Mucosa of stomach (tissue), 1 donor: ENCODE measurements around the gene ZNF497.
"Not testable (repeated sequence)": the region's sequence is repeated elsewhere in the genome, so short reads cannot be mapped to it uniquely, and the experiment has no call there.

Experiments
- H3K27me3 ChIP-seq: one replicate; pipeline ENCODE4 v1.7.0; 2013; ENCODE audit warnings: mild to moderate bottlenecking, low read length; ENCODE audit not compliant: control insufficient read depth, insufficient read depth
- H3K36me3 ChIP-seq: one replicate; pipeline ENCODE4 v1.7.0; 2013; ENCODE audit warnings: low read length; ENCODE audit not compliant: control insufficient read depth, insufficient read depth
- H3K4me1 ChIP-seq: one replicate; pipeline ENCODE4 v1.7.0; 2013; ENCODE audit warnings: mild to moderate bottlenecking, low read length; ENCODE audit not compliant: control insufficient read depth, insufficient read depth
- H3K4me3 ChIP-seq: one replicate; pipeline ENCODE4 v1.7.0; 2013; ENCODE audit warnings: low read length
- H3K9ac ChIP-seq: one replicate; pipeline ENCODE4 v1.7.0; 2013; ENCODE audit warnings: mild to moderate bottlenecking, low read length, moderate library complexity
- H3K9me3 ChIP-seq: one replicate; pipeline ENCODE4 v1.7.0; 2013; ENCODE audit warnings: mild to moderate bottlenecking, low read length, moderate library complexity; ENCODE audit not compliant: control insufficient read depth
- donor health status: Pancreatic carcinoma.

ZNF497 gene

DNA sequence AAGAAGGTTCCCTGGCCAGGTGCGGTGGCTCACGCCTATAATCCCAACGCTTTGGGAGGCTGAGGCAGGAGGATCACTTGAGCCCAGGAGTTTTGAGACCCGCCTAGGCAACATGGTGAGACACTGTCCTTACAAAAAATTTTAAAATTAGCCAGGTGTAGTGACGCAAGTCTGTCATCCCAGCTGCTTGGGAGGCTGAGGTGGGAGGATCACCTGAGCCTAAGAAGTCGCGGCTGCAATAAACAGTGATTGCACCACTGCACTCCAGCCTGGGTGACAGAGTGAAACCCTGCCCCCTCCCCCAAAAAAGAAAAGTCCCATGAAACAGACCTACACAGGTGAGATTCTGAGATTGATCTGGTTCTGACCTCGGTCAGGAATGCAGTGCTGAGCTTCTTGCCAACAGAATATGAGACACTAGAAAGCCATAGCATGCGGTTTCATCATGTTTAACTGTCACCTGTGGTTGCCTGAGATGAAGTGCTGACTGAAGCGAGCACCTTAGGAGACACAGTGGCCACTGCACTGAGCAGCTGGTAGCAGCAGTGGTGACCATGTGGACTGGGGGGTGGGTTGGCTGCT lies 7.2 kb downstream of the ZNF497 start:
- no peaks in the 10 kb centered on the region for H3K36me3 ChIP-seq
- peaks cover 57% of the 10 kb centered on the region for H3K27me3 ChIP-seq
- H3K4me1 ChIP-seq = no peaks in the 10 kb centered on the region
- no peaks in the 10 kb centered on the region for H3K9me3 ChIP-seq
- no peak overlapping the region for H3K9ac ChIP-seq
- H3K4me3 ChIP-seq = no peak overlapping the region

- no peaks in the 10 kb centered on the region for H3K36me3 ChIP-seq
- H3K9ac ChIP-seq = no peak overlapping the region
- H3K9me3 ChIP-seq = no peaks in the 10 kb centered on the region
- no peaks in the 10 kb centered on the region for H3K4me1 ChIP-seq
- H3K27me3 ChIP-seq = peaks cover 64% of the 10 kb centered on the region
- H3K4me3 ChIP-seq = no peak overlapping the region
Measured at GRCh38 chr19:58354478-58355030, 8.0 kb downstream of the ZNF497 start.

GRCh38 chr19:58353717-58354477 lies 8.7 kb downstream of the ZNF497 start:
- Histone ChIP-seq H3K27me3 (peaks cover 71% of the 10 kb centered on the region), H3K36me3 (no peaks in the 10 kb centered on the region), H3K9me3 (no peaks in the 10 kb centered on the region)

GRCh38 chr19:58352760-58353671 lies 9.5 kb downstream of the ZNF497 start, which contains the start of gene A1BG:
Gene A1BG (minus strand): TSS chr19:58353492. CDS start chr19:58353437, 55 bp downstream.
- Histone ChIP-seq H3K27me3 (peaks cover 79% of the 10 kb centered on the region), H3K4me3 (no peak within 1 kb of the TSS), H3K4me1 (no peaks in the 10 kb centered on the region), H3K9ac (no peak within 1 kb of the TSS), H3K9me3 (no peaks in the 10 kb centered on the region), H3K36me3 (no peaks in the 10 kb centered on the region)

More at GRCh38 chr19:58353717-58354477, 8.7 kb downstream of the ZNF497 start:
- no peaks in the 10 kb centered on the region for H3K4me1 ChIP-seq
- no peak overlapping the region for H3K4me3 ChIP-seq
- no peak overlapping the region for H3K9ac ChIP-seq

DNA sequence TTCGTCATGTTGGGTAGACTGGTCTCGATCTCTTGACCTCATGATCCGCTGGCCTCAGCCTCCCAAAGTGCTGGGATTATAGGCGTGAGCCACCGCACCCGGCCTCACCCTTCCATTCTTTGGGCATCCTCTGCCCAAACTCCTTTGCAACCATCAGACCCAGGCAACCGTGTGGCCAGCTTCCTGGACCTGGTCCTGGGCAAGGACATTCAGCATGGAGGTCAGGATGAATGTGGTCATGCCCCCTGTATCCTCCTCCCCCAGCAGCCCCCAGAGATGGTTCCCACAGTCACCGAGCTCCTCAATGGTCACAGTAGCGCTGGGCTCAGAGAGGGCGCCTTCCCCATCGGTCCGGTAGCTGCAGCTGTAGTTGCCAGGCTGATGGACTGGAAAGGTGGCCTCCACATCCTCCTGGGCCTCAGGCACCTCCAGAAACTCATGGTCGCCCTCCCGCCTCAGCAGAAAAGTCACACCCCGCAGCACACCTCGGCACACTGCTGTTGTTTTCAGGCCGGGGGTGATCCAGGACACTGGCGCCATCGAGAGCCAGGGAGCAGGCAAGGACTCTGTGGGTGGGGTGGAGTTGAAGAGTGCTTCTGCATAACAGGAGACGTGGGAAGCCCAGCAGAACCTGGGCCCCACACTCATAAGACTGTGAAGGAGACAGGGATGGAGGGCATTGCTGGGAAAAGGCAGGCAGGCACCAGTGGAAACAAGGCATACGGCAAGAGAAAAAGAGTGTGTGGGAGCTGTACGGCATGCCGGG lies 10.4 kb downstream of the ZNF497 start:
- Histone ChIP-seq H3K9ac (no peak overlapping the region), H3K36me3 (no peaks in the 10 kb centered on the region), H3K27me3 (peaks cover 83% of the 10 kb centered on the region), H3K4me1 (peaks cover 2% of the 10 kb centered on the region), H3K9me3 (no peaks in the 10 kb centered on the region), H3K4me3 (no peak overlapping the region)

GRCh38 chr19:58351558-58351878 lies 11.0 kb downstream of the ZNF497 start:
- H3K4me3 ChIP-seq = no peak overlapping the region
- H3K27me3 ChIP-seq = peaks cover 84% of the 10 kb centered on the region
- H3K36me3 ChIP-seq = no peaks in the 10 kb centered on the region
- peaks cover 5% of the 10 kb centered on the region for H3K4me1 ChIP-seq
- H3K9me3 ChIP-seq = no peaks in the 10 kb centered on the region
- H3K9ac ChIP-seq = no peak overlapping the region

DNA sequence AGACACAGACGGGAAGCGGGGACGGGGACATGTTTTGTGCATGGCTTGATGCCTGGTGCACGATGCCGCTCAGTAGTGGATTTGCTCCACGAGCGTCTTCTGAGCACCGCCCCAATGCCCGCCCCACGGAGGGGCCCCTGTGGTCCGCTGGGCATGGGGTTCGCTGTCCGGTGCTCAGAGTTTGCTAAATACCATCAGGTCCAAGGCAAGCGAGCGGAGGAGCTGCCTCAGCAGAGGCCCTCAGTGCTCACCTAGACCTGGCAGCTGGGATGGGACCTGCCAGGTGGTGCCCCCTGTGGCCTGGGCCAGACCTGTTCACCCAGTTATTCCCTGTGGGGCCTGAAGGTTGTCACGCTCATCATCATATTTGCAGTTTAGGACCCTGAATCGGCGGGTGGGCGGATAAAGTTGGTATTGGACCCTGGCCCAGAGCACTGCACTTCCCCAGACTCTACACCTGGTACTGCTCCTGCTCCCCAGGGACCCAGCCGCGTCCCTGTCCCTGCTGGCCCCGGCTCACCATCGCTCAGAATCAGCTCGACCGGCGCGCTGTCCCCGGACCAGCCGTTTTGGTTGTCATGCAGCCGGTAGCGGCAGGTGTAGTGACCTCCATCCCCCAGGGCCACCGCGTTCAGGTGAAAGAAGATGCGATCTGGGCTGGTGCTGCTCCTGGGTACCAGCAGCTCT lies 11.5 kb downstream of the ZNF497 start:
- Histone ChIP-seq H3K9ac (no peak overlapping the region), H3K4me1 (peaks cover 5% of the 10 kb centered on the region), H3K36me3 (no peaks in the 10 kb centered on the region), H3K27me3 (peaks cover 80% of the 10 kb centered on the region), H3K4me3 (no peak overlapping the region), H3K9me3 (no peaks in the 10 kb centered on the region)

- Histone ChIP-seq H3K27me3 (peaks cover 72% of the 10 kb centered on the region), H3K4me3 (no peak overlapping the region), H3K4me1 (peaks cover 5% of the 10 kb centered on the region), H3K9me3 (no peaks in the 10 kb centered on the region), H3K36me3 (no peaks in the 10 kb centered on the region), H3K9ac (no peak overlapping the region)
Measured at GRCh38 chr19:58350001-58350861, 12.3 kb downstream of the ZNF497 start.

DNA sequence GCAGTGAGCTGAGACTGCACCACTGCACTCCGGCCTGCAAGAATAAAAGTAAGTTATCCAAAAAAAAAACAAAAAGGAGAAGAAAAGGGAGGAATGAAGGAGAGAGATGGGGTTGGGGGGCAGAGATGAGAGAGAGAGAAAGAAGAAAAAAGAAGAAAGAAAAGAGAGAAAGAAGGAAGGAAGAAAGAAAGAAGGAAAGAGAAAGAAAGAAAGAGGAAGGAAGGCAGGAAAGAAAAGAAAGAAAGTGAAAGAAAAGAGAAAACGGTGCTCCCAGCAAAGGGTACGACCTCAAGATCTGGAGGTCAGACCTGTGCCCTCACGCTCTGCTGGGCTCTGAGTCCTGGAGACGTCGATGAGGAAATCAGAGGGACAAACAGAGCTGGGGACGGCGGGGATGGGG lies 13.0 kb downstream of the ZNF497 start:
- H3K9ac ChIP-seq = no peak overlapping the region
- peaks cover 70% of the 10 kb centered on the region for H3K27me3 ChIP-seq
- peaks cover 5% of the 10 kb centered on the region for H3K4me1 ChIP-seq
- H3K9me3 ChIP-seq = no peaks in the 10 kb centered on the region
- no peak overlapping the region for H3K4me3 ChIP-seq
- H3K36me3 ChIP-seq = no peaks in the 10 kb centered on the region

- H3K27me3 ChIP-seq = peaks cover 60% of the 10 kb centered on the region
- H3K4me1 ChIP-seq, H3K4me3 ChIP-seq, H3K36me3 ChIP-seq, H3K9ac ChIP-seq, H3K9me3 ChIP-seq: not testable (repeated sequence)
Measured at GRCh38 chr19:58348080-58348479, 14.5 kb downstream of the ZNF497 start.
